Stimulated activated naive CD8-positive, alpha-beta T cell treated with anti-CD3 and anti-CD28 coated beads, Interleukin-15, amount 100 ng/mL, for 72 hours (primary cell): Measurements from ENCODE around the gene MRPL24.
A peak's percentile ranks its signal among the peaks of the same experiment; 100 is the strongest.

Experiments used
- ATAC-seq: fragments of 150-1000 bp; cut with Tn5 transposase; 2 replicates; pipeline ENCODE4 v1.10.0; 2021; ENCODE audit warnings: mild to moderate bottlenecking, moderate library complexity
- DNase-seq, 2 donors: peaks; one replicate each; pipeline ENCODE4 v3.0.0; 2021 to 2022
- H3K27ac Mint-ChIP-seq, 2 donors: one replicate each; pipeline ENCODE4 v1.8.0; 2022; ENCODE audit warnings: mild to moderate bottlenecking in 2 of 2, mixed read lengths in 2 of 2, moderate library complexity in 2 of 2
- H3K27me3 Mint-ChIP-seq: one replicate; pipeline ENCODE4 v1.8.0; 2022; ENCODE audit warnings: mixed read lengths
- H3K4me1 Mint-ChIP-seq: one replicate; pipeline ENCODE4 v1.8.0; 2022; ENCODE audit warnings: mild to moderate bottlenecking, mixed read lengths
- H3K4me3 Mint-ChIP-seq, 2 donors: one replicate each; pipeline ENCODE4 v1.8.0; 2022; ENCODE audit warnings: mild to moderate bottlenecking in 2 of 2, mixed read lengths in 2 of 2, moderate library complexity in 1 of 2
- H3K9me3 Mint-ChIP-seq, 2 donors: one replicate each; pipeline ENCODE4 v1.8.0; 2022; ENCODE audit warnings: mixed read lengths in 2 of 2

Gene MRPL24

GRCh38 chr1:156740237-156740740 lies 599 bp downstream of the MRPL24 start:
- DNase-seq (no peak), ATAC-seq (peak; percentile 13)
- H3K27ac Mint-ChIP-seq = peak overlapping the region; percentile 97 to 98
- no peaks in the 10 kb centered on the region for H3K9me3 Mint-ChIP-seq
- peaks cover 60% of the 10 kb centered on the region for H3K4me1 Mint-ChIP-seq
- H3K27me3 Mint-ChIP-seq = no peaks in the 10 kb centered on the region
- peak overlapping the region; percentile 95 to 98 for H3K4me3 Mint-ChIP-seq

GRCh38 chr1:156738916-156739315 lies 2.0 kb downstream of the MRPL24 start:
- H3K4me1 Mint-ChIP-seq = peaks cover 48% of the 10 kb centered on the region
- DNase-seq = no peak
- peak overlapping the region in 1 of 2 donors; percentile 33 for H3K4me3 Mint-ChIP-seq
- H3K27ac Mint-ChIP-seq = peak overlapping the region in 1 of 2 donors; percentile 91
- ATAC-seq = no peak
- H3K27me3 Mint-ChIP-seq = no peaks in the 10 kb centered on the region
- no peaks in the 10 kb centered on the region for H3K9me3 Mint-ChIP-seq

- no peak overlapping the region for H3K27ac Mint-ChIP-seq
- DNase-seq = no peak
Observed at GRCh38 chr1:156738407-156738806, 2.5 kb downstream of the MRPL24 start.

GRCh38 chr1:156733989-156734584 lies 6.8 kb downstream of the MRPL24 start:
- no peak overlapping the region for H3K27ac Mint-ChIP-seq
- H3K4me3 Mint-ChIP-seq = no peak overlapping the region
- no peak for ATAC-seq
- H3K4me1 Mint-ChIP-seq = peaks cover 46% of the 10 kb centered on the region
- H3K27me3 Mint-ChIP-seq = no peaks in the 10 kb centered on the region
- H3K9me3 Mint-ChIP-seq = no peaks in the 10 kb centered on the region
- no peak for DNase-seq

More at GRCh38 chr1:156738407-156738806, 2.5 kb downstream of the MRPL24 start:
- H3K4me3 Mint-ChIP-seq = no peak overlapping the region
- no peaks in the 10 kb centered on the region for H3K9me3 Mint-ChIP-seq
- peaks cover 43% of the 10 kb centered on the region for H3K4me1 Mint-ChIP-seq
- H3K27me3 Mint-ChIP-seq = no peaks in the 10 kb centered on the region
- no peak for ATAC-seq

- peak; percentile 91 to 96 for DNase-seq
- no peaks in the 10 kb centered on the region for H3K9me3 Mint-ChIP-seq
- ATAC-seq = peak; percentile 97
- H3K27me3 Mint-ChIP-seq = no peaks in the 10 kb centered on the region
- H3K27ac Mint-ChIP-seq = peak within 1 kb of the TSS; percentile 99 to 100
- no peak within 1 kb of the TSS for H3K4me3 Mint-ChIP-seq
- H3K4me1 Mint-ChIP-seq = peaks cover 44% of the 10 kb centered on the region
Observed at GRCh38 chr1:156728599-156729462, 12.1 kb downstream of the MRPL24 start, which contains the start of gene ISG20L2. Gene ISG20L2 (minus strand): TSS chr1:156728766. CDS start chr1:156727652, 1,114 bp downstream.

DNA sequence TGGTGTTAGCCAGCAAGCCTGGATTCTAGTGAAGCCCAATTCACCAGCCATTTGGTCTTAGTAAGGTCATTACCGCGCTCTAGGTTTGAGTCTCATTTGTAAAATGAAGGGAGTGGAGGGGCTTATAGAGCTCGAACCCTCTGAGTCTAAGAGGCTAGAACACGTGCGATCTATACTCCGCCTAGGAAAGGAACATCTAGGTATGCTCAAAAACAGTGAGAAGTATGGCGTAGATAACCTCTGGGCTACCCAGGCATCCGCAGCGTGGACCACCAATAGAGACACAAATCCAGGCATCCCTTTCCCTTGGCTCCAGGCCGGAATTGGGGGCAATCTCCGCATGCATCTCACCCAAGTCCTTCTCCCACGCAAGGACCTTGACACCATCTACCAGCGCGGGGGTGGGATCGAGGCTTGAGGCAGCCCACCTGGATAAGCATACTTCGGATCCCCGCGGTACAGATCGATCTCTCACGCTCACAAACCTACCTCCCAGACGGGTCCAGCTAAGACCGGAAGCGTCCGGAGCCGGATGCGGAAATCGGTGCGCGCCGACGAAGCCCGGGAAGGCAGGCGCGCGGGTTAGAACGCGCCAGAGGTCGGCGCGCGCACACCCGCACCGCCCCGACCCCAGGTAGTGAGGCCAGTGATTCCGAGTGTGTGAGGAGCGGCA lies 12.8 kb downstream of the MRPL24 start, which contains the start of gene METTL25B:
Gene METTL25B (plus strand): TSS at position 544 of the 673 bp plus-strand sequence. CDS start 636 bp downstream, outside the sequence.
- Mint-ChIP-seq H3K4me1 (peaks cover 49% of the 10 kb centered on the region), H3K4me3 (no peak within 1 kb of the TSS), H3K27ac (peak within 1 kb of the TSS; percentile 99 to 100), H3K9me3 (no peaks in the 10 kb centered on the region), H3K27me3 (no peaks in the 10 kb centered on the region)
- ATAC-seq (peak; percentile 84), DNase-seq (peak; percentile 82 to 86)

- Mint-ChIP-seq H3K27me3 (no peaks in the 10 kb centered on the region), H3K9me3 (no peaks in the 10 kb centered on the region), H3K4me1 (peaks cover 45% of the 10 kb centered on the region), H3K4me3 (no peak overlapping the region), H3K27ac (peak overlapping the region; percentile 98 to 99)
- ATAC-seq (no peak), DNase-seq (no peak)
Observed at GRCh38 chr1:156727492-156727891, 13.4 kb downstream of the MRPL24 start.

- no peak for ATAC-seq
- H3K27ac Mint-ChIP-seq = no peak overlapping the region
- no peak overlapping the region for H3K4me3 Mint-ChIP-seq
Observed at GRCh38 chr1:156726549-156727226, 14.2 kb downstream of the MRPL24 start.

DNA sequence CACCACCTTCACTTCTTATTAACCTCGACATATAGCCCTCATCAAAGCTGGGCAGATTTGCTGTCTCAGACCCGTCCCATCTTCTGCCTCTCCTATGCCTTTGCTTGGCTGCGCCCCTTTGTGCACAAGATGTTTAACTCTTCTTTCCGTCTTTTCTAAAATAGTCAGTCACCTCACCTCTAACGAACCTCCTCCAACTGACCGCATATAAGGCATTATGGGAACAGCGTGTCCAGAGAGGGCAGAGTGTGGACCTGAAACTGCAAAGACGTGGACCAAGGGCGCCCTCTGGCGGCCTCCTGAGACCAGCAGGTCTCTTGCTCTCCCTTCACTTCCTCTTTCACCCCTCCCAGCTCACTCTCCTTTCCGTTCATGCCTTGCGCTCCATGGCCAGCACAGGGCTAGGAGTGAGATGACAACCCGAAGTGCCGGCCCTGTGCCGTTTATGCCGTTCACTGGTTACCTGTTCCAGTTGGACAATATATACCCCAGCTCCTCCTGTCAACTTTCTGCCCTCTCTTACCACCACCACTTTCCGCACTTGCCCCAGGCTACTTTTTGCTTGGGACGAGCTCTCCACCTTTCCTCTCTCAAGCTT lies 15.1 kb downstream of the MRPL24 start:
- Mint-ChIP-seq H3K4me3 (no peak overlapping the region), H3K9me3 (no peaks in the 10 kb centered on the region), H3K27ac (no peak overlapping the region), H3K4me1 (peaks cover 40% of the 10 kb centered on the region), H3K27me3 (no peaks in the 10 kb centered on the region)
- DNase-seq (peak; percentile 77 to 78), ATAC-seq (peak; percentile 24)

More at GRCh38 chr1:156726549-156727226, 14.2 kb downstream of the MRPL24 start:
- Mint-ChIP-seq H3K9me3 (no peaks in the 10 kb centered on the region), H3K4me1 (peaks cover 42% of the 10 kb centered on the region), H3K27me3 (no peaks in the 10 kb centered on the region)
- peak; percentile 46 to 58 for DNase-seq

DNA sequence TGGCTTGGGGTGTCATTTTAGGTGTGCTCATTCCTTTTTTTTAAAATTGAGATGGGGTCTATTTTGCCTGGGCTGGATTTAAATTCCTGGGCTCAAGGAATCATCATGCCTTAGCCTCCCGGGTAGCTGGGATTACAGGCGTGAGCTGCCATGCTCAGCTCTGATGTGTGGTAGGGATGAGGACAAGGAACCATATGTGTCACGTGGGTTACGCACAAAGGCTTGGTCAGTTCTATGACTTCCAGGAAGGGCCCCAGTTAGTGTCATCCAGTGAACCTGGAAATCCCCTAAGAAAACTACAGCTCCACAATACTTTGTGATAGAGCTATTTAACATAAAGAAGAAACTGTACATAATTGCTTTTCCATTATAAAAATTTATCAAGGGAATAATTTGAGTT lies 19.4 kb downstream of the MRPL24 start:
- ATAC-seq = peak; percentile 85
- peak overlapping the region; percentile 89 to 93 for H3K27ac Mint-ChIP-seq
- H3K27me3 Mint-ChIP-seq = no peaks in the 10 kb centered on the region

GRCh38 chr1:156721131-156721530 lies 19.8 kb downstream of the MRPL24 start:
- peak; percentile 46 for ATAC-seq
- Mint-ChIP-seq H3K4me3 (no peak overlapping the region), H3K27me3 (no peaks in the 10 kb centered on the region), H3K9me3 (no peaks in the 10 kb centered on the region), H3K4me1 (peaks cover 24% of the 10 kb centered on the region), H3K27ac (peak overlapping the region; percentile 89 to 93)
- no peak for DNase-seq

More for the DNA sequence above, 19.4 kb downstream of the MRPL24 start:
- Mint-ChIP-seq H3K4me3 (no peak overlapping the region), H3K4me1 (peaks cover 24% of the 10 kb centered on the region), H3K9me3 (no peaks in the 10 kb centered on the region)
- peak in 1 of 2 donors; percentile 35 for DNase-seq

- ATAC-seq (no peak), DNase-seq (no peak)
- H3K4me3 Mint-ChIP-seq = no peak overlapping the region
- no peaks in the 10 kb centered on the region for H3K27me3 Mint-ChIP-seq
- H3K27ac Mint-ChIP-seq = peak overlapping the region; percentile 4 to 29
- peaks cover 6% of the 10 kb centered on the region for H3K4me1 Mint-ChIP-seq
- no peaks in the 10 kb centered on the region for H3K9me3 Mint-ChIP-seq
Observed at GRCh38 chr1:156717351-156717750, 23.5 kb downstream of the MRPL24 start.

DNA sequence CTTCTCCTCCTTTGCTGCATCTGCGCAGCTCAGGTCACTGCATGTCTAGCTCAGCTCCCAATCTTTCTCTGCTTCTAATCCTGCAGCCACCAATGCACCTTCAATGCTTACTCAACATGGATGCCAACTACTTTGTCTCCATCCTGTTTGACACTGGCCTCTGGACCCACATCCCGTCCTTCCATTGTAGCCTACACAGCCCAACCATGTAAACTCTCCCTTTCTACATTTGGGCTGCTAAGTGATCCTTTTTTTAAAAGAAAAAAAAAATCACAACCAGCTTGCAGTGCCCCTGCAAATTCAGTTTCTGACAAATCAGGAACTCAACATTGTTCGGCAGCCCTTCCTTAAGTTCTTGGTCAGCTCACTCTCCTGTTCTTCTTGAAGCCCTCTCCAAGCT lies 26.1 kb downstream of the MRPL24 start:
- Mint-ChIP-seq H3K27ac (no peak overlapping the region), H3K4me3 (no peak overlapping the region), H3K4me1 (no peaks in the 10 kb centered on the region), H3K27me3 (no peaks in the 10 kb centered on the region), H3K9me3 (no peaks in the 10 kb centered on the region)
- ATAC-seq = no peak
- no peak for DNase-seq

- DNase-seq = no peak
- no peak overlapping the region for H3K4me3 Mint-ChIP-seq
- H3K27ac Mint-ChIP-seq = no peak overlapping the region
- H3K27me3 Mint-ChIP-seq = no peaks in the 10 kb centered on the region
- no peaks in the 10 kb centered on the region for H3K9me3 Mint-ChIP-seq
- no peaks in the 10 kb centered on the region for H3K4me1 Mint-ChIP-seq
- no peak for ATAC-seq
Observed at GRCh38 chr1:156712626-156713025, 28.3 kb downstream of the MRPL24 start.
